Measurements from ENCODE around the gene TEX26.

TEX26 gene

GRCh38 chr13:31015199-31015598 lies 82.7 kb downstream of the TEX26 start:
- DNase-seq, result no peak

GRCh38 chr13:31016342-31017325 lies 84.2 kb downstream of the TEX26 start:
- DNase-seq, result no peak

GRCh38 chr13:31018511-31018910 lies 86.1 kb downstream of the TEX26 start:
- no peak for DNase-seq

- DNase-seq, result no peak
Measured at GRCh38 chr13:31020996-31021395, 88.5 kb downstream of the TEX26 start.

- DNase-seq, result no peak
Measured at GRCh38 chr13:31022288-31022895, 89.9 kb downstream of the TEX26 start.

GRCh38 chr13:31022928-31023530 lies 90.6 kb downstream of the TEX26 start:
- no peak for DNase-seq

Data from stimulated activated CD4-positive, alpha-beta T cell treated with anti-CD3 and anti-CD28 coated beads, Interleukin-4, amount 100 ng/mL, for 24 hours (primary cell).